ENCODE measurements around the gene SAV1. TPM values are rescaled to one million over a fixed set of nuclear protein-coding genes. Genes with fewer than 3 reads are reported as not detected.
A peak's percentile ranks its signal among the peaks of the same experiment; 100 is the strongest.

SAV1 gene
- total RNA-seq, 1 experiment from 2014 or later = 66.2 TPM

DNA sequence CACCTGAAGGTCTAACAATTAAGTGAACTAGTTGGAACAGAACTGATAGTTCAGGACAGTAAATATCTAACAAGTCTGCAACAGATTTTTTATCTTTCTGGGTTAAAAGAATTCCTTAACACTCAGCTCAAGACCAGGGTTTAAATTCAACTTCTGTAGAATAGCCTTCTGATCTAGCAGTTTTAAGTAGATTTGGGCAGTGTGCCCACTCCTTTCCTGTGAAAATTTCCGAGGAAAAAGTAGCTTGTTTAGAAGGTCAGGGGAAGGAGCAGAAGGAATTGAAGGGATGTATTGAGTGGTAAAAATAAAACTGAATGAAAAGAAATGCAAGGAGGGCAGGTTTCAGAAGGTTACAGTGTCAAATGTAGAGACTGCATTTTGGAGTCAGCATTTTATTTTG, 62.3 kb downstream of the SAV1 start:
- H3K4me3 ChIP-seq (ENCODE audit: low read length) = no peak overlapping the region
- POLR2A ChIA-PET (ENCODE audit: unreplicated experiment) = interaction anchor here (0.6 kb wide), 1 partner anchor 311 kb away, joined by 3 read pairs; no protein-coding TSS in a partner anchor
- H4K20me1 ChIP-seq (ENCODE audit: low read length) = no peaks in the 10 kb centered on the region
- no peaks in the 10 kb centered on the region for H3K9me3 ChIP-seq (ENCODE audit: low read length)
- BruUV-seq (replicated peaks) = no TSS peak
- TF ChIP-seq, protein P1, sequence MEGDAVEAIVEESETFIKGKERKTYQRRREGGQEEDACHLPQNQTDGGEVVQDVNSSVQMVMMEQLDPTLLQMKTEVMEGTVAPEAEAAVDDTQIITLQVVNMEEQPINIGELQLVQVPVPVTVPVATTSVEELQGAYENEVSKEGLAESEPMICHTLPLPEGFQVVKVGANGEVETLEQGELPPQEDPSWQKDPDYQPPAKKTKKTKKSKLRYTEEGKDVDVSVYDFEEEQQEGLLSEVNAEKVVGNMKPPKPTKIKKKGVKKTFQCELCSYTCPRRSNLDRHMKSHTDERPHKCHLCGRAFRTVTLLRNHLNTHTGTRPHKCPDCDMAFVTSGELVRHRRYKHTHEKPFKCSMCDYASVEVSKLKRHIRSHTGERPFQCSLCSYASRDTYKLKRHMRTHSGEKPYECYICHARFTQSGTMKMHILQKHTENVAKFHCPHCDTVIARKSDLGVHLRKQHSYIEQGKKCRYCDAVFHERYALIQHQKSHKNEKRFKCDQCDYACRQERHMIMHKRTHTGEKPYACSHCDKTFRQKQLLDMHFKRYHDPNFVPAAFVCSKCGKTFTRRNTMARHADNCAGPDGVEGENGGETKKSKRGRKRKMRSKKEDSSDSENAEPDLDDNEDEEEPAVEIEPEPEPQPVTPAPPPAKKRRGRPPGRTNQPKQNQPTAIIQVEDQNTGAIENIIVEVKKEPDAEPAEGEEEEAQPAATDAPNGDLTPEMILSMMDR (conservative IDR thresholded peaks at IDR 0.05; ENCODE audit: low read depth, low read length) = no peak
- TF ChIP-seq EZH2 (IDR thresholded peaks at IDR 0.05; ENCODE audit: low read length, unreplicated experiment) (no peak), EZH2phosphoT487 (IDR thresholded peaks at IDR 0.05; ENCODE audit: borderline replicate concordance, low read length) (no peak)
- no peaks in the 10 kb centered on the region for H3K27me3 ChIP-seq (ENCODE audit: low read length)
- no peaks in the 10 kb centered on the region for H3K9me2 ChIP-seq (replicated peaks; ENCODE audit: low read length)
- no peaks in the 10 kb centered on the region for H3K36me3 ChIP-seq (ENCODE audit: low read depth, low read length)
- H3K4me2 ChIP-seq (ENCODE audit: low read length) = no peak overlapping the region
- H3K27ac ChIP-seq (ENCODE audit: low read length) = no peak overlapping the region
- no peaks in the 10 kb centered on the region for H3F3A ChIP-seq (ENCODE audit: low read length, unreplicated experiment)
- peaks cover 14% of the 10 kb centered on the region for H3K4me1 ChIP-seq (ENCODE audit: insufficient read depth, low read length)
- DNase-seq = no peak
- no peak for ATAC-seq
- CTCF ChIA-PET = interaction anchor here (0.7 to 1.0 kb wide), 2 partner anchors 14 to 241 kb away, joined by 3 to 4 read pairs; no protein-coding TSS in a partner anchor
- intact Hi-C loops (cut with micrococcal nuclease) = no loop called here
- H2AFZ ChIP-seq (ENCODE audit: low read length) = no peak overlapping the region
- no peak overlapping the region for H3K9ac ChIP-seq (ENCODE audit: low read length)
- H3K79me2 ChIP-seq (ENCODE audit: low read length) = no peaks in the 10 kb centered on the region

GRCh38 chr14:50603565-50603964, 64.5 kb downstream of the SAV1 start:
- no peak overlapping the region for H3K27ac ChIP-seq (ENCODE audit: low read length)
- CTCF ChIA-PET = no interaction called here
- H3K27me3 ChIP-seq (ENCODE audit: low read length) = no peaks in the 10 kb centered on the region
- intact Hi-C loops (cut with micrococcal nuclease) = loop anchor here (5.0 kb wide), 1 partner anchor 109 kb away; no protein-coding TSS in a partner anchor
- H3K4me1 ChIP-seq (ENCODE audit: insufficient read depth, low read length) = peaks cover 32% of the 10 kb centered on the region
- H3K9me2 ChIP-seq (replicated peaks; ENCODE audit: low read length) = no peaks in the 10 kb centered on the region
- no peaks in the 10 kb centered on the region for H3K79me2 ChIP-seq (ENCODE audit: low read length)
- H4K20me1 ChIP-seq (ENCODE audit: low read length) = no peaks in the 10 kb centered on the region
- BruUV-seq (replicated peaks) = no TSS peak
- DNase-seq (no peak), ATAC-seq (no peak)
- TF ChIP-seq, protein P1 (conservative IDR thresholded peaks at IDR 0.05; ENCODE audit: low read depth, low read length) = no peak
- H3K36me3 ChIP-seq (ENCODE audit: low read depth, low read length) = no peaks in the 10 kb centered on the region
- no peak overlapping the region for H3K4me2 ChIP-seq (ENCODE audit: low read length)
- POLR2A ChIA-PET (ENCODE audit: unreplicated experiment) = no interaction called here
- H3K9me3 ChIP-seq (ENCODE audit: low read length) = no peaks in the 10 kb centered on the region
- H3K9ac ChIP-seq (ENCODE audit: low read length) = no peak overlapping the region
- H2AFZ ChIP-seq (ENCODE audit: low read length) = no peak overlapping the region
- no peaks in the 10 kb centered on the region for H3F3A ChIP-seq (ENCODE audit: low read length, unreplicated experiment)
- no peak overlapping the region for H3K4me3 ChIP-seq (ENCODE audit: low read length)

- peak; percentile 11 for ATAC-seq
- intact Hi-C loops (cut with micrococcal nuclease) = loop anchor here (5.0 kb wide), 1 partner anchor 110 kb away; no protein-coding TSS in a partner anchor
Measured at GRCh38 chr14:50602035-50602434, 66.1 kb downstream of the SAV1 start.

More at GRCh38 chr14:50602035-50602434, 66.1 kb downstream of the SAV1 start:
- H3K4me3 ChIP-seq (ENCODE audit: low read length) = no peak overlapping the region
- no peaks in the 10 kb centered on the region for H3F3A ChIP-seq (ENCODE audit: low read length, unreplicated experiment)
- H3K9ac ChIP-seq (ENCODE audit: low read length) = no peak overlapping the region
- H3K4me2 ChIP-seq (ENCODE audit: low read length) = no peak overlapping the region
- H3K79me2 ChIP-seq (ENCODE audit: low read length) = no peaks in the 10 kb centered on the region
- H3K27ac ChIP-seq (ENCODE audit: low read length) = peak overlapping the region; percentile 34; the same call in 1 of the 2 replicates
- CTCF ChIA-PET = interaction anchor here (0.6 to 2.9 kb wide), 5 partner anchors 9 to 258 kb away, joined by 3 to 27 read pairs (median 11); no protein-coding TSS in a partner anchor
- POLR2A ChIA-PET (ENCODE audit: unreplicated experiment) = interaction anchor here (1.4 kb wide), 1 partner anchor 66 kb away, joined by 5 read pairs; the partner anchor contains the start of gene SAV1
- TF ChIP-seq EZH2 (IDR thresholded peaks at IDR 0.05; ENCODE audit: low read length, unreplicated experiment) (no peak), EZH2phosphoT487 (IDR thresholded peaks at IDR 0.05; ENCODE audit: borderline replicate concordance, low read length) (no peak)
- TSS peak; percentile 92 for BruUV-seq (replicated peaks)
- no peaks in the 10 kb centered on the region for H4K20me1 ChIP-seq (ENCODE audit: low read length)
- H3K9me2 ChIP-seq (replicated peaks; ENCODE audit: low read length) = no peaks in the 10 kb centered on the region
- H3K27me3 ChIP-seq (ENCODE audit: low read length) = no peaks in the 10 kb centered on the region
- H3K4me1 ChIP-seq (ENCODE audit: insufficient read depth, low read length) = peaks cover 32% of the 10 kb centered on the region
- H3K9me3 ChIP-seq (ENCODE audit: low read length) = no peaks in the 10 kb centered on the region
- no peaks in the 10 kb centered on the region for H3K36me3 ChIP-seq (ENCODE audit: low read depth, low read length)
- no peak overlapping the region for H2AFZ ChIP-seq (ENCODE audit: low read length)
- no peak for DNase-seq

Measured in PC-3 (cell line).